Skin of body (tissue), 2 donors: ENCODE data around the gene FANCF. TPM values are rescaled to one million over a fixed set of nuclear protein-coding genes. Genes with fewer than 3 reads are reported as not detected.

ENCODE experiments used
- DNase-seq: peaks from one replicate; lab custom pipeline; 2025; lab: John Stamatoyannopoulos, UW
- total RNA-seq: library from RNA; depleted of rRNA; stranded (reverse); fragments of >200 nt; gene quantifications from one replicate; pipeline ENCODE4 v1.2.3, GENCODE V29; 2014

The FANCF gene
- total RNA-seq, 1 donor from 2014 or later = 11.4 TPM

GRCh38 chr11:22624742-22625447, 728 bp downstream of the FANCF start:
- peak; percentile 30 for DNase-seq

- DNase-seq = no peak
Observed at GRCh38 chr11:22617868-22618267, 7.8 kb downstream of the FANCF start.

GRCh38 chr11:22603933-22604332, 21.7 kb downstream of the FANCF start:
- no peak for DNase-seq

GRCh38 chr11:22602504-22602903, 23.1 kb downstream of the FANCF start:
- no peak for DNase-seq

GRCh38 chr11:22599458-22599857, 26.2 kb downstream of the FANCF start:
- peak; percentile 1 for DNase-seq

- DNase-seq = no peak
Observed at GRCh38 chr11:22597062-22597461, 28.6 kb downstream of the FANCF start.

DNA sequence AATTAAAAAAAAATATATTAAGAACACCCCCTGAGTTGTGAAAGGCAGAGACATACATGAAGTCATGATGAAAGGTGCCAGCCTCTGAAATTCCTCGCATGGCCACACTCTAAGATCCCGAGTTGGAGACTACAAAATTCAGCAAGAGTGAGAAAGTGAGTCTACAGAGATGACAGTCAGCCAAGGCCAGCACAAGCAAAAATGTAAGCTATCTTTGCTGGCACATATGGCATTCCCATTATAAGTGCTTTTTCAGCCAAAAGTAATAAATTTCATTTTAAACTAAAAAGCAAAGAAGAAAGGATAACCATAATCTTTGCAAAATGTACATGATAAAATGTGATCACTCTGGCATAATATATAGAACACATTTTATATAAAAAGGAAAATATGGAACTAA, 40.6 kb downstream of the FANCF start:
- no peak for DNase-seq

- no peak for DNase-seq
Observed at GRCh38 chr11:22583963-22584492, 41.6 kb downstream of the FANCF start.

- no peak for DNase-seq
Observed at GRCh38 chr11:22582151-22582410, 43.5 kb downstream of the FANCF start.

GRCh38 chr11:22581354-22582150, 44.1 kb downstream of the FANCF start:
- no peak for DNase-seq

- no peak for DNase-seq
Observed at GRCh38 chr11:22577854-22578253, 47.8 kb downstream of the FANCF start.

Other genes with a start within 250 kb of the FANCF start
- gene GAS2, start 40.8 kb upstream of the FANCF start, total RNA-seq = 18.9 TPM
- gene SVIP, start 204.0 kb upstream of the FANCF start, total RNA-seq = 6.2 TPM
- not detected for gene CCDC179, start 234.7 kb upstream of the FANCF start, total RNA-seq